ENCODE measurements around the gene SPRN.
"Not testable (repeated sequence)": the region's sequence is repeated elsewhere in the genome, so short reads cannot be mapped to it uniquely, and the experiment has no call there.

SPRN gene

DNA sequence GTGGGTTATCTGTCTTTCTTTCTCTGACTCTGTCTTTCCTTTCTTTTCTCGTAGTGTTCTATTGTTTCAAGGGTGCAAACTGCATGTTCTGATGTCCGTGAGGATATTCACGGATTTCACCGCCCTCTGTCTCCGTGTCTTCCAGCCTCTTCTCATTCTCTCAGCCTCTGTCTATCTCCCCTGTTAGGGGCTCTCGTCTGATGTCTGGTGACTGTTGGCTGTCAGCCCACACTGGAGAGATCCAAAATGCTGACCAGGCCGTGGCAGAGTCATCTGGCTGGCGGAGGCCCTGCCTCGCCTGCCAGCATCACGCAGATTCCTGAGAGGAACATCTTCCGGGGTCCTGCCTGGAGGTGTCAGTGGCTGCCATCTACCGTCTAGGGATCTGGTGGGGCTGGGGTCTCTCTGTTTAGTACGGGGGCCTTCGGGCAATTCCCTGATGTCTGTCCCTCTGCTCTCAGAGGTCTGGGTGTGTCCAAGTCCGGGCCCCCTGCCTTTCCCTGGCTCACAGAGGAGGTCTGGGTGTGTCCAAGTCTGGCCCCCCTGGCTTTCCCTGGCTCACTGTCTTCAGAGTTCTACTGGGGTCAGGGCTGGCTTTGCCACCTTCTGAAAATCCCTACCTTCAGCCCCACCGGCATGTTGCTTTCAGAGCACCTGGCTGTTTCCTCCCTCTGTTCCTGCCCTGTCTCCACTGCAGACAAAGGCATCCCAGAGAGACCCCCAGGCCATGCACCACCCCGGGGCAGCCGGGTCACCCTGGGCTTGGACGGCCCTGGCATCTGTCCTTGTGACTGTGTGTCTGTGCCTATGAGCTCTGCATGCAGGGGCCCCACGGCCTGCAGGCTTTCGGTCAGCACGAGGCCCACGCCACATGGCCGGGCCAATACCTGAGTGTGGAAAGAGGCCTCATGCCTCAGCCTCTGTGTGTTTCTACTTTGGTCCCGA is 15.4 kb upstream of the SPRN start:
- no peak for DNase-seq (ENCODE audit: low spot score)

DNA sequence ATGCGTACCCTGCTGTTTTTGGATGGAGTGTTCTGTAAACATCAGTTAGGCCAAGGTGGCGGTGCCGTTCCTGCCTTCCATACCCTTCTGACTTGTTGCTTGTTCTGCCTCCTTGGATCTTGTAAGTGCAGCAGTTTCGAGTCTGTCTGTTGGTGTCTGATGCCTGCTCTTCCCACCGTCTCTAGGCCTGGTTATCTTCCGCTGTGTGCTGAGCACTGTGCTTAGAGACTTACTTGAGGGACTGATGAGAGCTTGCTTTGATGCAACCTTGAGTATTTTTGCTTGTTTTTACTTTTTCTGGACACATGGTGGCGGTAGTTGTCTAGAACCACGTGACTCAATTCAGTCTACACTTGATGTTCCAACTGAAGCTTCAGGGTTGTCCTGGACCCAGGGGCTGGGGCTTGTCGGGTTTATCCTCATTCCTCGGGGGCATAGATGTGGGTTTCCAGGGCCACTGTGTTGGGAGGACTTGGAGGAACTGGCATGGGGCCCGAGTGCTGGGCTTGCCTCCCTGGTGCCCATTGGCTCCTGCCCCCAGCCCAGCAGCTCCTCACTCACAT is 14.4 kb upstream of the SPRN start:
- DNase-seq (ENCODE audit: low spot score), result no peak

GRCh38 chr10:133432789-133433188 is 8.4 kb upstream of the SPRN start:
- not testable (repeated sequence) for DNase-seq (ENCODE audit: low spot score)

DNA sequence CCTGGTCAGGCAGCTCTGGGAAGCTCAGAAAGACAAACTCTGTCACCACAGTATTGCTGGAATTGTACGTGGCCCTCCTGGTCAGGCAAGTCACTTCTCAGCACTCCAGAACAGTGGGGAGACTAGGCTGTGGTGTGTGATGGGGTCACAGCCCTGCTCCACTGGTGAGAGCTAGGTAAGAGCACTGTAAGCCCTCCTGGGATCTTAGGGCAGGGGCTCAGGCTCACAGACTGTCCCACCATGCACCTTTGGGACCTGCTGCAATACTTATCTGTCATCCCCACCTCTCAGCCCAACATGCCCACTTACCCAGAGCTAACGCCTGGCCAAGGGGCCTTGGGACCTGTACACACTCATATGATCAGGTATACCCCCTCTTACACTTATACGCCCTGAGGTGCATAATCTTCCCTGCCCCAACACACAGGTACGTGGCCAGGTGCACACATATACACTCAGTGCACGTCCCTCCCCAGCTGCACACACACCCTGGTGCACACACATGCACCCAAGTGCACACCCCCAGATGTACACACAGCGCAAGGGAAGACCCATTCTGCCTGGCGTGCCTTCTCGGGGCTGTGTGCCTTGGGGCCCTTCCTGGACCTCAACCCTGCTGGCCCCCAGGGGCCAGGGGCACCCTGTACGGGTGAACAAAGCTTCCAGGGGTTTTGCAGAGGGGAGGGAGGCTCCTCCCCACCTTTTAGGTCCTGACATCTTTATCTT is 7.6 kb upstream of the SPRN start:
- DNase-seq (ENCODE audit: low spot score), result not testable (repeated sequence)

- not testable (repeated sequence) for DNase-seq (ENCODE audit: low spot score)
Observed at GRCh38 chr10:133429571-133429970, 5.1 kb upstream of the SPRN start.

- DNase-seq (ENCODE audit: low spot score), result not testable (repeated sequence)
Observed at GRCh38 chr10:133424102-133424501, 323 bp downstream of the SPRN start.

- DNase-seq (ENCODE audit: low spot score), result peak; percentile 82
Observed at GRCh38 chr10:133422807-133423771, 1.3 kb downstream of the SPRN start.

DNA sequence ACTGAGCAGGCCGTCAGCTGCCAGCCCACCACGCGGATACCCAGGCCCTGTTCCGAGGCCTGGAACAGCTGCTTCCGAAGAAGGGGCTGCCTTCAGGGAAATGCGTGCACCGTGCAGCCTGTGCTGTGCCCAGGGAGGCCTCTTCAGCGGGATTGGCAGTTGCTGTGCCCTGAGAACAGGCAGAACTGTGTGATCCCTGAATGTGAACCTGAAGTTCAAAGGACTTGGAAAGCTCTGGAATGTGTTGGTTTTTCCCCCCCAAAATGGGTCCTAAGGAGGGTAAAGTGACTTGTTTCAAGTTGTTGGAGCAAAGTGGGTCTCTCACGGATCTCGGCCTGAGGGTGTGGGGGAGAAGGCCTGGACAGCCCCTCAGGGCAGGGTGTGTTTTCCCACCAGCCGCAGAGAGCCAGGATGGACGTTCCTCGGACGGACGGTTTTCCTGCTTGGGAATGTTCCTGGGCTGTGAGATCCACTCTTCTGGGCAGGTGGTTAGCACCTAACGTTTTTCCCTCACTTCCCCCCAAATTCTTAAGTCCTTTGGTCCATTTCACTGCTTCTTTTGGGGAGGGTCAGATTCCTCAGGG is 2.1 kb downstream of the SPRN start:
- peak; percentile 24 for DNase-seq (ENCODE audit: low spot score)

GRCh38 chr10:133421336-133422222 is 2.8 kb downstream of the SPRN start:
- DNase-seq (ENCODE audit: low spot score), result peak; percentile 37

DNA sequence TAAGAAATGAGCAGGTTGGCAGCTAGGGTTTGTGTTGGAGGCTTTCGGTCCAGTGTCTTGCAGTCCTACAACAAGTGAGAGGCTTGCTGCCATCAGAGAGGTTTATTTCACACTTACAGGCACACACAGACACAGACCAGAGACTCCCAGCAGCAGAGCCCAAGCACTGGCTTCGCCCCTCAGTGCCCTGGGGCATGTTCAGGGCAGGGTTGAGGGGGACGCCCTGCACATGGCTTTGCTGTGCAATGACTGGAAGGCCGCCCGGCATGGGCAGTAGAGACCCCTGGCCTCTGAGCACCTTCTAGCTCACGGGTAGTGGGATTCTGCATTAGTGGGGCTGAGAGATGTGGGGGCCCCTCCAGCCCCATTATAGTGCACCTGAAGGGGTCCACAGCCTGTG is 3.8 kb downstream of the SPRN start:
- DNase-seq (ENCODE audit: low spot score), result no peak

DNA sequence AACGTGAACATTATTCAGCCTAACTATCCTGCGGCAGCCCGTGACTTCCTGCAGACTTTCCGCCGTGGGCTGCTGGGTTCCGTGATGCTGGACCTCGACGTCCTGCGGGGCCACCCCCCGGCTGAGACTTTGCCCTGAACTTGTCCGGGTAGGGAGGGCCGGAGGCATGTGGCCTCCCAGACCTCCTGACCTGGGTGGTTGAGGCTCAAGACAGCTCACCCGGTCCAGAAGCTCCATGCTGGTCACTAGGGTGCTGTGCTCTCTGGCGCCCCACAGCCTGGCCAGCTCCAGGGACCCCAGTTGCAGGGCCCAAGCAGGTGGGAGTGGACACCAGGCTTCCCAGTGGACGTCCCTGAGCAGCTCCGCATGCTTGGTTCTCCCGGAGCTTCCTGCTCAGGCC is 4.4 kb downstream of the SPRN start:
- peak; percentile 13 for DNase-seq (ENCODE audit: low spot score)

- peak; percentile 12 for DNase-seq (ENCODE audit: low spot score)
Observed at GRCh38 chr10:133419211-133419950, 5.0 kb downstream of the SPRN start.

GRCh38 chr10:133418289-133418993 is 6.0 kb downstream of the SPRN start:
- no peak for DNase-seq (ENCODE audit: low spot score)

DNA sequence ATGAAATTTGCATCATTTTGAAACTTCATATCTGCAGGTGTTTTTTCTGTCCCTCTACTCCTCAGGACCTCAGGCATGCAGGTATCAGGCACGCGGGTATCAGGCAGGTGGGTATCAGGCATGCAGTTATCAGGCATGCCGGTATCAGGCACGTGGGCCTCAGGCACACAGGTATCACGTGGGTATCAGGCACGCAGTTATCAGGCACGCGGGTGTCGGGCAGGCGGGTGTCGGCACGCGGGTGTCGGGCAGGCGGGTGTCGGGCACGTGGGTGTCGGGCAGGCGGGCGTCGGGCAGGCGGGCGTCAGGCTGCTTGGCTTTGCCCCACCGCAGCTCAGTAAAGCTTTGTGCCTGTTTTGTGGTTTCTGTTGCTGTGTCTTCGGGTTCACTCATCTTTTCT is 8.7 kb downstream of the SPRN start:
- no peak for DNase-seq (ENCODE audit: low spot score)

DNA sequence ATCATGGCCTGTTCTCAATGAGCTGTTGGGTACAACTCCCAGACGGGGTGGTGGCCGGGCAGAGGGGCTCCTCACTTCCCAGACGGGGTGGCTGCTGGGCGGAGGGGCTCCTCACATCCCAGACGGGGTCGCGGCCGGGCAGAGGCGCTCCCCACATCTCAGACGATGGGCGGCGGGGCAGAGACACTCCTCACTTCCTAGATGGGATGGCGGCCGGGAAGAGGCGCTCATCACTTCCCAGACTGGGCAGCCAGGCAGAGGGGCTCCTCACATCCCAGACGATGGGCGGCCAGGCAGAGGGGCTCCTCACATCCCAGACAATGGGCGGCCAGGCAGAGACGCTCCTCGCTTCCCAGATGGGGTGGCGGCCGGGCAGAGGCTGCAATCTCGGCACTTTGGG is 10.0 kb downstream of the SPRN start:
- not testable (repeated sequence) for DNase-seq (ENCODE audit: low spot score)

GRCh38 chr10:133412381-133412711 is 12.1 kb downstream of the SPRN start:
- DNase-seq (ENCODE audit: low spot score), result no peak

DNA sequence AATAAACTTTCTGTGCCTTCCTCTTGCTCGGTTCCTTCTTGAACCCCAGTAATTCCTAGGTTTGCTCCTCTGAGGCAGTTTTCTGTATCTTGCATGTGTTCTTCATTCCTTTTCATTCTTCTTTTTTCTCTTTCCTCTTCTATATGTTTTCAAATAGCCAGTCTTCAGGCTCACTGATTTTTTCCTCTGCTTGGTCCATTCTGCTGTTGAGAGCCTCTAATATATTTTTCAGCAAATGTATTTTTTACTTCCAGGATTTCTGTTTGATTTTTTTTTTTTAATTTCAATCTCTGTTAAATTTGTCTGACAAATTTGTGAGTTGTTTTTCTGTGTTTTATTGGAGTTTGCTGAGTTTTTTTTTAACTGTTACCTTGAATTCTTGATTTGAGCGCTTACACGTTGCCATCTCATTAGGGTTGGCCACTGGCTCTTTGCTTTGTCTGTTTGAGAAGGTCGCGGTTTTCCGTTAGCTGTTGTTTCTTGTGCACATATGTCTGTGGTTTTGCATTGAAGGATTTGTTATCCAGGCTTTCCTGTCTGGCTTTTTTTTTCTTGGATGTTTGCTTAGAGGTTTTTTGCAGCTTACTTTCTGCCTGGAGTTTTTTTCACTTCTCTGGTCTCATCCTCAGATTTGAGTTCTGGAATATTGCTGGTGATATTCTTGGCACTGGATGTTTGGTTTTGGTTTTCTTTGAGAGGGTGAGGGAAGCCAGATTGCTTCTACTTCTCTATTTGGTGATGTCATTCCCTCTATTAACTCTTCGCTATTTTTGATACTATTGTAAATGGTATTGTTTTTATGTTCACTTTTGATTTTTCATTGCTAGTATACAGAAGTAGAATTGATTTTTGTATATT is 12.7 kb downstream of the SPRN start:
- DNase-seq (ENCODE audit: low spot score), result no peak
